SKM-1 (cell line): ENCODE data around the gene PCAT6.
"Not testable (repeated sequence)": the region's sequence is repeated elsewhere in the genome, so short reads cannot be mapped to it uniquely, and the experiment has no call there.

Experiments used
- DNase-seq: peaks from one replicate; lab custom pipeline; 2025; ENCODE audit not compliant: unreplicated experiment; lab: John Stamatoyannopoulos, UW

Gene PCAT6

DNA sequence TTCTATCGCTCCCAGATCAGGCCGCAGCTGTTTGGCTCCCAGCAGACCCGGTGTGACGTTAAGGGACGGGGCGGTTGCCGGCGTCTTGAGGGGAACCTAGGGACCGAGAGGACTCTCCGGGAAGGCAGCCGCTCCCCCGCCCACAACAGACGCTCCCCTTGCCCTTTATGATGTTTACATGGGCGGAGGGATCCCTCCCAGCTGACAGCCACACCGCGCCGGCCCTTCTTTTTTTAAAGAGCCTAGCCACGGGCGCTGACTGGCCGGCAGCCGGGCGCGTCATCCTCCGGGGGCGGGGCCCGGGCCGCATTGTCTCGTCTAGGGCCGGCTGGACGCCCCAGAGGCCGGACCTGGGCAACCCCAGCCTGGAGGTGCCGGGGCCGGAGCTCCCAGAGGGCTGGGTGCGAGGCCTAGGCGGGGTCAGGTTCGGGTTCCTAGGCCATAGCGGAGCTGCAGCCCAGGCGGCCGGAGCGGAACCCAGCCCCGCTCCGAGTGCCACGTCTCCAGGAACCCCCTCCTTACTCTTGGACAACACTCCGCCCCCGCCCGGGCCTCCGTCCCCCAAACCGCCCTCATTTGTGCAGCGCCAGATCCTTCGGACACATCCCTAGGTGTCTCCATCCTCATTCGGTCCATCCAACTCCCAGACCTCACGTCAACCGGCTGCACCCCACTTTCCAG, at the start of gene PCAT6:
PCAT6 (plus strand) TSS at position 340 of the 681 bp plus-strand sequence.
- peak; percentile 94 for DNase-seq

DNA sequence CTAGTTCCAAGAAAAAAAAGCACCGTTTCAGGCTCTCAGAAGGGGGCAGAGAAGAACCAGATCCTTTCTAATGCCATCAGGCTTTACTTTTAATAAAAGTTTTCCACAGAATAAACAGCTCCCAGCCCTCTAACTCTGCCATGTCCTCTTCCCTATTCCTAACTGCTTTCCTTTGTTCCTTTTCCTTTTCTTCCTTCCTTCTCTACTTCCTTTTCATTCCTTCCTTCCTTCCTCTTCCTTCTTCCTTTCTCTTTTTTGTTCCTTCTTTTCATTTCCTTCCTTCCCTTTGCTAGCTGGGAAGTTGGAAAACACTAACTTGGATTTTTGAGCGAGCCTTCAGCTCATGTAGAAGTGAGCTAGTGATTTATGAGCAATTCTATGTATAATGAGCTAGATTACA, 48.7 kb upstream of the PCAT6 start:
- no peak for DNase-seq

DNA sequence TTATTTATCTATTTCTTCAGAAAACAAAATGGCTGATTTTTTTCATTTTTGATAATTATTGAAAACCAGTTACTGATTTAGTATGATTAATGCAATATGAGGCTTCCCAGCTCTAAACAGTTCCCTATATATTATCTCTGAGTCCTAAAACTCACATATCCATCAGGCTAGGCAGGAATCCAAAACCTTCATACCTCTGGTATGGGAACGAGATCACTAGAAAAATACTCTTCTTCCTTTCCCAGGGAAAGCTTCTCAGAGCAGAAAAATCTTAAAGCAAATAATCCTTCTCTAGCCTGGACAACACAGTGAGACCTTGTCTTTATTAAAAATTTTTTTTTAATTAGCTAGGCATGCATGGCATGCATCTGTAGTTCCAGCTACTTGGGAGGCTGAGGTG, 45.0 kb upstream of the PCAT6 start:
- no peak for DNase-seq

GRCh38 chr1:202770135-202770534, 40.6 kb upstream of the PCAT6 start:
- no peak for DNase-seq

GRCh38 chr1:202781180-202781579, 29.6 kb upstream of the PCAT6 start:
- DNase-seq, result no peak

GRCh38 chr1:202786804-202787203, 23.9 kb upstream of the PCAT6 start:
- no peak for DNase-seq

DNA sequence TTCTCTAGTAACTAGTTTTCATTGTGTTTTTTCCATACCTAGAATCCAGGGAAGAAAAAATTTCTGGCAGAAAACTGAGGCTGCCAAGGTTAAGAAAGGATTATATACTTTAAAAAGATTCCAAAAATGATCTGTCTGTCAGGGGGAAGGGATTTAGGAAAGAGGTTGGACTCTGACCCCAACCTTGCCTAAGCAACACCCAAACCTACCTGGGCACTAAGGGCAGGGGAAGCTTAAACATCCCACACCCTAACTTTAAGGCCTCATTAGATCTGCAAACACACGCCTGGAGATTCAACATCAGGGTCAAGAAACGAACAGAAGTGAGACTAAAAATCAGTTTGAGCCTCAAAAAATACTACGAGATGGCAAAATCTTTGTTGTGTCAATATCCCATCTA, 22.0 kb upstream of the PCAT6 start:
- no peak for DNase-seq

DNA sequence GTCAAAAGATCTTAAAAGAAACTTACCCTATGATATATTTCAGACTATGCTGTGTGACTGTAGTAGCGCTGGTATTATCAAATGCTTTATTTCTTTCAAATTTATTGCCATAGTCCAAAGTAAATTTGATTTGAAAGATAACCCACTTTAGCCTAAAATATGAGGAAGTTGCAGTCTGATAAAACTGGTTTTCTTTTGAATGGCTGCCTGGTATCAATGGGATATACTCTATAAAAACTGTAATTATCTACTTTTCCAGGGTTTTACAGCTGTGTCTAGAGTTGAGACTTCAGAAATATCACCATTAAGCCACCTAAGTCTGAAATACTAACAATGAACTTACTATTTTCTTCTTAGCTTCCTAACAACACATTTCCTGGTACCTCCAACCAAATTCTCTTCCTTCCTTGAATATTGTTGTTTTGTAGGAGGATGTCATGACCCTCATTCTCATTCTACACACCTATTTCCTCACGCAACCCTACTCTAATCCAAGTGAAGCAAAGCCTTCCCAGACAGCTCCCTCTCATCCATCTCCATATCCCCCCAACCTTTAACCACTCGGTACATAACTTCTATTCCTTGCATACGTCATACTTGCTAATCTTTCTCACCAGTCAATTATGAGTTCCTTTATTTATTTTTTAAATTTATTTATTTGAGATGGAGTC, 19.5 kb upstream of the PCAT6 start:
- DNase-seq, result no peak

GRCh38 chr1:202794051-202794740, 16.6 kb upstream of the PCAT6 start:
- no peak for DNase-seq

GRCh38 chr1:202794931-202795330, 15.8 kb upstream of the PCAT6 start:
- DNase-seq, result not testable (repeated sequence)

DNA sequence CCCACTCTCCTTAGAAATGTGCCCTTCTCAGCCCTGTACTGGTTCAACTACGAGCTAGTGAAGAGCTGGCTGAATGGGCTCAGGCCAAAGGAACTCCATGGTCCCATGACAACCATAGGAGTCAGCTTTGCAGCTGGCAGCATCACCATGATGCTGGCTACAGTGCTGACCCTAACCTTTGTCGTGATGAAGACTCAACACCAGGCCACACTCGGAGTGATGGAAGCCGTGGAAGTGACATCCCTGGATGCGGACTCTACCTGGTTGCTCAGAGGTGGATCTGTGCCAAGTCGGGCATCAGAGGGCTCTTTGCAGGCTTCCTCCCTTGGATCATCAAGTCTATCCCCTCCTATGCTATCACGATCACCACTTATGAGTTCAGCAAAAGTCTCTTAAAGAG, 14.1 kb upstream of the PCAT6 start:
- no peak for DNase-seq

DNA sequence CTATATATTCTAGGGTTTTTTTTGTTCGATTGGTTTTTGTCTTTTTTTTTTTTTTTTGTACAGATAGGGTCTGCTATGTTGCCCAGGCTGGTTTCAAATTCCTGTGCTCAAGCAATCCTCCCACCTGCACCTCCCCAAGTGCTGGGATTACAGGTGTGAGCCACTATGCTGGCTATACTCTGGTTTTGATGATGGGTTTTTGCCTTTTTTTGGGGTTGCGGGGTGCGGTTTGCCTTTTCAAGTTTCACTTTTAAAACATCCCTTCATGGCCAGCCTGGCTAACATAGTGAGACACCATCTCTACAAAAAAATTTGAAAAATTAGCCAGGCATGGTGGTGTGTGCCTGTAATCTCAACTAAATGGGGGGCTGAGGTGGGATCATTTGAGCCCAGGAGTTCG, 12.5 kb upstream of the PCAT6 start:
- no peak for DNase-seq

DNA sequence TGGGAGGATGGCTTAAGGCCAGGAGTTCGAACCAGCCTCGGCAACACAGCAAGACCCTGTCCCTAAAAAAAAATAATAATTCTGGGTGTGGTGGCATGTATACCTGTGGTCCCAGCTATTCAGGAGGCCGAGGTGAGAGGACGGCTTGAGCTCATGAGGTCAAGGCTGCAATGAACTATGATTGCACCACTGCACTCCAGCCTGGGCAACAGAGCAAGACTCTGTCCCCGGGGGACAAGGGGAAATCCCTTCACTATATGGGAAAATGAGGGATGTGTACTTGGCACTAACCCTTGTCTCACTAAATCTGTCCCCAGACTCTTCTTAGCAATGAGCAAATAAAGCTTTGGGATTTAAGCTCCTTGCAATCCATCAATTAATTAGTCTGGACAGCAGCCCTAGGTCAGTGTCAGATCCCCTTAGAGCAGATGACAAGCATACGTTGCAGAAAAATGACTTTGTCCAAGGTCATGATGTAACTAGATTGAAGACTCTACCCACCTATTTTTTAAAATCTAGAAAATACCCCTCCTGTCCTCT, 11.9 kb upstream of the PCAT6 start:
- DNase-seq, result no peak

DNA sequence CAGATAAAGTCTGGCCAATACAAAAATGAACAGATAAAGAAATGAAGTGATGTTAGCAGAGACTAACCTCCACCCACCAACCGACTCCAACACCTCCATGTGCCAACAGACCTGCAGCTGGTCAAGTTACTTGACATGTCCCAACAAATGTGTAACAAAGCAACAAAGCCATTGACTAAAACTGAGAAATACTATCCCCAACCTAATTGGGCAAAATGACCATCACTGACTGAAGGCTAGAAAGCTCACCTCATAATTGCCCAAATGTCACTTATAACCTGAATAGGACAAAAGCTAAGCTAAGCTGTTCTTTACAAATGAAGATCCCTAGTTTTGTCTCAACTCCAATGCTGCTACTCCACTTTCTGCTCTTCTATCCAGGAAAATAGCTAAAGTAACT, 10.0 kb upstream of the PCAT6 start:
- no peak for DNase-seq

- no peak for DNase-seq
Observed at GRCh38 chr1:202801175-202801574, 9.6 kb upstream of the PCAT6 start.

GRCh38 chr1:202802034-202802433, 8.7 kb upstream of the PCAT6 start:
- DNase-seq, result no peak

GRCh38 chr1:202802998-202803932, 7.5 kb upstream of the PCAT6 start:
- peak; percentile 26 for DNase-seq

DNA sequence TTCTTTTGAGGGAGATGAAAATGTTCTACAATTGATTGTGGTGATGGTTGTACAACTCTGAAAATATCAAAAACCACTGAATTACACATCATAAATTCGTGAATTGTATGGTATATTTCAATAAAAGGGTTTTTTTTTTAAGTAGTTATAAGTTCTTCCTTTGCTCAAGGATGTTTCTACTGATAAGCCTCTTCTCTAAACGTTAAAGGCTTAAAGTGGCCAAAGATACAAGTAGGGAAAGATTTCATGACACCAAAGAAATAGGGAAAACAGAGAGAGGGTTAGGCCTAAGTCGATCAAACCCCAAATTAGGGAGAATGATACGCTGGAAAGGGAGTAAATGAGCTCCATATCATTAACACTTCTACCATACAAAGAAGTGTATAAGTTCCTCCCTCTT, 6.6 kb upstream of the PCAT6 start:
- DNase-seq, result no peak

DNA sequence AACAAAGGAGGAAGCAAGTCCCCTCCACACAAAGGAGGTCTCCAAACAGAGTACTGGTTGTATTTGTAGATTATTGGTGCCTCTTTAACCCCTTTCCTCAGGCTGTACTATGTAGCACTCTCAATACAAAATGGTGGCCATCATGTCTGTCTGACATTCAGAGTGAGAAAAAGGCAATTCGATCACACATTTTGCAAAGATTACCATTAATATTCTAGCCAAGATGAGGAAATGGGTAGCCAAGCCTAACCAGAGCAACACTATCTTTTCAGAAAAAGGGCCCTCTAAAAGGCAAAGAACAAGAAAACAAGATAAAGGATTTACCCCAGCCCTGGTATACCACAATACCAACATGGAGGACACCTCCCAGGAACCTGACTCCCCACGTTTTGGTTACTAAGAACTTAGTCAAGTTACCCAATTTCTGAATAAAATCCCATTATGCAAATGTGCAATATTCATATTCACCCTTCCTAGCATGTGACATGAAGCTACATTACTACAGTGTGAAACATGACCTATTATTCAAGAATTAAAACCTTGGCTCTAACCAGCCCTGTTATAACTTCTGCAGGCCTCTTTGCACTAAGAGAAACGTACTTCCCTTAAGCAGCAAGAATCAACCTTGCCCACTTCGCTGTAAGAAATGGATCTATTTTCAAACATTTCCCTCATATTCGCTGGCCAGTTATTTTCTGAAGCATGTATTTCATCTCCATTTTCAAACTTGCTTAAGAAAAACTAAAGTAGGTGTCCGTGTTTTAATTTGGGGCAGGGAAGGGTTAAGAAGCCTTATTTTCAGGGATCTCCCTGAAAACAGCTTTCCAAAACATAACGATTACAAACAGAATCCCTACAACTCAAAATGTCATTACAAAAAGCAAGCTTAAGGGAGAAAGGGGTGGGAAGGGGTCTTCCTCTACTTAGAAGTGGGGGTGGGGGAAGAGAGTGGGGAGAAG, 4.6 kb upstream of the PCAT6 start:
- peak; percentile 60 for DNase-seq
